ENCODE measurements around the gene NLRP13. TPM values are rescaled to one million over a fixed set of nuclear protein-coding genes. Genes with fewer than 3 reads are reported as not detected.

NLRP13 gene
- total and polyA plus RNA-seq, 4 donors = not detected

DNA sequence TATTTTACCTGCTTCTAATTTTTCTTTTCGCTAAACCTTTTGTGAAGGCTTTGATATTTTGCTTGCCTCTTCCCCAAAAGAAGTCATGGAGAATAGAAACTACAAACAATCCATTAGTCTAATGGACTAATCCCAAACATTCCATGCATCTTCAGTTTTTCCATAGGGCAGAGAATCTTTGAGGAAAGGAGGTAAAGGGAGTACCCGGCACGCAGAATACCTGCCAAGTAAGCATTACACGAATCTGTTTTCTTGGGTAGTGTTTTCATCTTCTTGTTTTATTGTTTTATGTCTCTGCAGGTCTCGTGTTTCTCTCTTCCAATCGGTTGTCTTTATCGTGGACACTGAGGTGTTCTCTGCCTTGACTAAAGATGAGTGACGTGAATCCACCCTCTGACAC, 15.4 kb upstream of the NLRP13 start, which contains the start of gene NLRP8:
Gene NLRP8 (plus strand): TSS at position 301 of the 400 bp plus-strand sequence.
- Histone ChIP-seq H3K9me3 (ENCODE audit: control insufficient read depth in 4 of 4, insufficient read depth in 3 of 4, low read length in 3 of 4) (peaks cover 0 to 17% (median 7%) of the 10 kb centered on the region in 4 donors), H3K4me1 (ENCODE audit: control insufficient read depth in 5 of 5, insufficient read depth in 5 of 5, low read length in 5 of 5) (no peaks in the 10 kb centered on the region), H3K4me3 (no peak within 1 kb of the TSS), H3K27me3 (ENCODE audit: control insufficient read depth in 3 of 3, insufficient read depth in 3 of 3, low read length in 2 of 3) (no peaks in the 10 kb centered on the region), H3K27ac (ENCODE audit: low read depth in 1 of 2, low read length in 1 of 2) (no peak within 1 kb of the TSS), H3K36me3 (ENCODE audit: control insufficient read depth in 4 of 4, insufficient read depth in 4 of 4, low read length in 4 of 4) (no peaks in the 10 kb centered on the region), H3K9ac (ENCODE audit: insufficient read depth in 1 of 2, low read length in 2 of 2) (no peak within 1 kb of the TSS)
- TF ChIP-seq, protein P1, sequence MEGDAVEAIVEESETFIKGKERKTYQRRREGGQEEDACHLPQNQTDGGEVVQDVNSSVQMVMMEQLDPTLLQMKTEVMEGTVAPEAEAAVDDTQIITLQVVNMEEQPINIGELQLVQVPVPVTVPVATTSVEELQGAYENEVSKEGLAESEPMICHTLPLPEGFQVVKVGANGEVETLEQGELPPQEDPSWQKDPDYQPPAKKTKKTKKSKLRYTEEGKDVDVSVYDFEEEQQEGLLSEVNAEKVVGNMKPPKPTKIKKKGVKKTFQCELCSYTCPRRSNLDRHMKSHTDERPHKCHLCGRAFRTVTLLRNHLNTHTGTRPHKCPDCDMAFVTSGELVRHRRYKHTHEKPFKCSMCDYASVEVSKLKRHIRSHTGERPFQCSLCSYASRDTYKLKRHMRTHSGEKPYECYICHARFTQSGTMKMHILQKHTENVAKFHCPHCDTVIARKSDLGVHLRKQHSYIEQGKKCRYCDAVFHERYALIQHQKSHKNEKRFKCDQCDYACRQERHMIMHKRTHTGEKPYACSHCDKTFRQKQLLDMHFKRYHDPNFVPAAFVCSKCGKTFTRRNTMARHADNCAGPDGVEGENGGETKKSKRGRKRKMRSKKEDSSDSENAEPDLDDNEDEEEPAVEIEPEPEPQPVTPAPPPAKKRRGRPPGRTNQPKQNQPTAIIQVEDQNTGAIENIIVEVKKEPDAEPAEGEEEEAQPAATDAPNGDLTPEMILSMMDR (IDR thresholded peaks at IDR 0.05; ENCODE audit: control extremely low read depth, extremely low read depth) = no peak
- no peak for ATAC-seq (ENCODE audit: insufficient read depth, low FRiP score)
- WGBS, 2 donors = 79 to 86% methylated on average over 8 of the region's 8 CpGs
- DNase-seq = no peak

DNA sequence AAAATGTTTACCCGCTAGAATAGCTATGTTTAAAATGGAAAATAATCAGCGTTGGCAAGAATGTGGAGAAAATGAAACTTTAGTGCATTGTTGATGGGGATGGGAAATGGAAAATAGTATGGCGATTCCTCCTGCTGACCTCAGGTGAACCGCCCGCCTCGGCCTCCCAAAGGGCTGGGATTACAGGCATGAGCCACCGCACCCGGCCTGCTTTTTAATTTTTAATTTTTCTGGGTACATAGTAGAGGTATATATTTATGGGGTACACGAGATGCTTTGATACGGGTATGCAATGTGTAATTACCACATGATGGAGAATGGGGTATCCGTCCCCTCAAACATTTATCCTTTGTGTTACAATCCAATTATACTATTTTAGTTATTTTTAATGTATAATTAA, 8.2 kb upstream of the NLRP13 start:
- Histone ChIP-seq H3K9ac (ENCODE audit: insufficient read depth in 1 of 2, low read length in 2 of 2) (no peak overlapping the region), H3K27me3 (ENCODE audit: control insufficient read depth in 3 of 3, insufficient read depth in 3 of 3, low read length in 2 of 3) (no peaks in the 10 kb centered on the region), H3K9me3 (ENCODE audit: control insufficient read depth in 4 of 4, insufficient read depth in 3 of 4, low read length in 3 of 4) (peaks cover 0 to 5% (median 0%) of the 10 kb centered on the region in 4 donors), H3K36me3 (ENCODE audit: control insufficient read depth in 4 of 4, insufficient read depth in 4 of 4, low read length in 4 of 4) (no peaks in the 10 kb centered on the region), H3K4me3 (no peak overlapping the region), H3K27ac (ENCODE audit: low read depth in 1 of 2, low read length in 1 of 2) (no peak overlapping the region), H3K4me1 (ENCODE audit: control insufficient read depth in 5 of 5, insufficient read depth in 5 of 5, low read length in 5 of 5) (no peaks in the 10 kb centered on the region)
- no peak for DNase-seq
- WGBS, 2 donors = 92 to 94% methylated on average over 11 of the region's 11 CpGs
- TF ChIP-seq, protein P1 (IDR thresholded peaks at IDR 0.05; ENCODE audit: control extremely low read depth, extremely low read depth) = no peak
- ATAC-seq (ENCODE audit: insufficient read depth, low FRiP score) = no peak

DNA sequence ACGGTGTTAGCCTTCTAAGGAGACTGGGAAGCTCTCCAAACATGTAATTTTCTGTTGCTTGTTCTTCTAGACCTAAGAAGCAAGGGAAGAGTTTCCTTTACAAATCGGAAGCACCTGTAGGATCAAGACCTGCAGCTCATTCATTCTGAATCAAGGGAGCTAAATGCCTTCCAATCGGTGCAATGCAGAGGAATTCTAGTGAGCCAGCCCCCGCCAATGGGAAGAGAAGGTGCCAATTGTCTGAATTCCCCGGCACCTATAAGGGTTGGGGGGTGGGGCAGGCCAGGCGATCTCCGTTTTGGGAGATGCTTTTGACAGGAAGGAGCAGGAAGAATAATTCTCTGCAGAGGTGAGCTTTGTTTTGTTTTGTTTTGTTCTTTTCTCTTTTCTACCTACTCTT, 7.1 kb upstream of the NLRP13 start:
- Histone ChIP-seq H3K9me3 (ENCODE audit: control insufficient read depth in 4 of 4, insufficient read depth in 3 of 4, low read length in 3 of 4) (peaks cover 0 to 5% (median 0%) of the 10 kb centered on the region in 4 donors), H3K36me3 (ENCODE audit: control insufficient read depth in 4 of 4, insufficient read depth in 4 of 4, low read length in 4 of 4) (no peaks in the 10 kb centered on the region), H3K27me3 (ENCODE audit: control insufficient read depth in 3 of 3, insufficient read depth in 3 of 3, low read length in 2 of 3) (no peaks in the 10 kb centered on the region), H3K27ac (ENCODE audit: low read depth in 1 of 2, low read length in 1 of 2) (no peak overlapping the region), H3K4me1 (ENCODE audit: control insufficient read depth in 5 of 5, insufficient read depth in 5 of 5, low read length in 5 of 5) (no peaks in the 10 kb centered on the region), H3K4me3 (no peak overlapping the region), H3K9ac (ENCODE audit: insufficient read depth in 1 of 2, low read length in 2 of 2) (no peak overlapping the region)
- ATAC-seq (ENCODE audit: insufficient read depth, low FRiP score) (no peak), DNase-seq (no peak)
- TF ChIP-seq, protein P1 (IDR thresholded peaks at IDR 0.05; ENCODE audit: control extremely low read depth, extremely low read depth) = no peak
- WGBS, 2 donors = 65 to 75% methylated on average over 7 of the region's 7 CpGs

DNA sequence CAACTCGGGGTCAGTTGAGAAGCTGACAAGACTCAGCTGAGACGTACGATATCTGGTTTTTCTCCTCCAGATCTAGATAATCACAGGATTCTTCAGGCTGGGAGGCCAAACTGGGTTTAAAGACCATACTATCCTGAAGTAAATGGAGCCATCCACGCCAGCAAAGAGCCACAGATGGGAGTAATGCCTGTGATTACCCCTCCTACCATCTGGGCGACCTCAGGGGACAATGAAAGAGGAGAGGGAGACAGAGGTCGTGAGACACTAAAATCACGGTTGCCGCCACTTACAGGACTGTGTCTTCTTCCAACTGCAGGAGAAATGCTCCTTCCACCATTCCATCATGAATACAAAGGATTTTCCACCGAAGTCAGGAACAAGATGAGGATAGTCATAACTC, 3.1 kb upstream of the NLRP13 start:
- ATAC-seq (ENCODE audit: insufficient read depth, low FRiP score) (no peak), DNase-seq (no peak)
- Histone ChIP-seq H3K9me3 (ENCODE audit: control insufficient read depth in 4 of 4, insufficient read depth in 3 of 4, low read length in 3 of 4) (peaks cover 0 to 7% (median 2%) of the 10 kb centered on the region in 4 donors), H3K27me3 (ENCODE audit: control insufficient read depth in 3 of 3, insufficient read depth in 3 of 3, low read length in 2 of 3) (no peaks in the 10 kb centered on the region), H3K4me3 (no peak overlapping the region), H3K27ac (ENCODE audit: low read depth in 1 of 2, low read length in 1 of 2) (no peak overlapping the region), H3K9ac (ENCODE audit: insufficient read depth in 1 of 2, low read length in 2 of 2) (no peak overlapping the region), H3K36me3 (ENCODE audit: control insufficient read depth in 4 of 4, insufficient read depth in 4 of 4, low read length in 4 of 4) (no peaks in the 10 kb centered on the region), H3K4me1 (ENCODE audit: control insufficient read depth in 5 of 5, insufficient read depth in 5 of 5, low read length in 5 of 5) (no peaks in the 10 kb centered on the region)
- TF ChIP-seq, protein P1 (IDR thresholded peaks at IDR 0.05; ENCODE audit: control extremely low read depth, extremely low read depth) = no peak
- 77 to 79% methylated on average over 9 of the region's 9 CpGs for WGBS, 2 donors

All from lung (tissue), 12 donors.